Chondrocyte (in vitro differentiated cells): ENCODE data around the gene PRKD2. TPM values are rescaled to one million over a fixed set of nuclear protein-coding genes. Genes with fewer than 3 reads are reported as not detected.

Source experiments
- DNase-seq: peaks from one replicate; pipeline ENCODE4 v3.0.0; 2021; ENCODE audit warnings: mixed read lengths, low spot score
- H3K27ac Mint-ChIP-seq: one replicate; pipeline ENCODE4 v1.8.0; 2021; ENCODE audit warnings: mild to moderate bottlenecking, moderate library complexity, mixed read lengths; ENCODE audit not compliant: unreplicated experiment
- H3K27me3 Mint-ChIP-seq: 2 replicates; pipeline ENCODE4 v1.8.0; 2021; ENCODE audit warnings: low read depth, mixed read lengths
- H3K36me3 Mint-ChIP-seq: 2 replicates; pipeline ENCODE4 v1.8.0; 2021; ENCODE audit warnings: low read depth, mixed read lengths
- H3K4me1 Mint-ChIP-seq: 2 replicates; pipeline ENCODE4 v1.8.0; 2021; ENCODE audit warnings: low read depth, mild to moderate bottlenecking, mixed read lengths
- H3K4me3 Mint-ChIP-seq: one replicate; pipeline ENCODE4 v1.8.0; 2021; ENCODE audit warnings: mild to moderate bottlenecking, moderate library complexity, mixed read lengths; ENCODE audit not compliant: unreplicated experiment
- H3K9me3 Mint-ChIP-seq: 2 replicates; pipeline ENCODE4 v1.8.0; 2021; ENCODE audit warnings: low read depth, mixed read lengths
- CTCF ChIP-seq: fragments of 200-600 bp; sonication (generic); IDR thresholded peaks from 2 replicates; pipeline ENCODE4 v1.5.0; 2021; ENCODE audit warnings: antibody characterized with exemption, mild to moderate bottlenecking, moderate library complexity
- total RNA-seq: library from RNA; stranded (reverse); gene quantifications from 3 replicates; pipeline ENCODE4 v1.2.1, GENCODE V29; 2021

Gene PRKD2
- total RNA-seq, 1 donor from 2014 or later = 23.3 TPM

- Mint-ChIP-seq H3K27me3 (no peaks in the 10 kb centered on the region), H3K4me1 (peaks cover 37% of the 10 kb centered on the region), H3K36me3 (peaks cover 9% of the 10 kb centered on the region), H3K27ac (peak overlapping the region; percentile 18), H3K4me3 (no peak overlapping the region), H3K9me3 (no peaks in the 10 kb centered on the region)
- DNase-seq = no peak
- no peak for TF ChIP-seq CTCF
These were observed 22.4 kb upstream of the PRKD2 start for GRCh38 chr19:46739290-46739771.

GRCh38 chr19:46737761-46738171 is 20.9 kb upstream of the PRKD2 start:
- TF ChIP-seq CTCF = no peak
- no peak overlapping the region for H3K4me3 Mint-ChIP-seq
- no peaks in the 10 kb centered on the region for H3K27me3 Mint-ChIP-seq
- H3K9me3 Mint-ChIP-seq = no peaks in the 10 kb centered on the region
- H3K4me1 Mint-ChIP-seq = peaks cover 38% of the 10 kb centered on the region
- DNase-seq = no peak
- H3K27ac Mint-ChIP-seq = no peak overlapping the region
- peaks cover 14% of the 10 kb centered on the region for H3K36me3 Mint-ChIP-seq

GRCh38 chr19:46737298-46737654 is 20.4 kb upstream of the PRKD2 start:
- peaks cover 38% of the 10 kb centered on the region for H3K4me1 Mint-ChIP-seq
- TF ChIP-seq CTCF = no peak
- no peaks in the 10 kb centered on the region for H3K9me3 Mint-ChIP-seq
- no peak overlapping the region for H3K27ac Mint-ChIP-seq
- no peak overlapping the region for H3K4me3 Mint-ChIP-seq
- H3K36me3 Mint-ChIP-seq = peaks cover 14% of the 10 kb centered on the region
- DNase-seq = no peak
- no peaks in the 10 kb centered on the region for H3K27me3 Mint-ChIP-seq

GRCh38 chr19:46736531-46737297 is 19.8 kb upstream of the PRKD2 start:
- H3K27ac Mint-ChIP-seq = no peak overlapping the region
- peaks cover 38% of the 10 kb centered on the region for H3K4me1 Mint-ChIP-seq
- no peaks in the 10 kb centered on the region for H3K27me3 Mint-ChIP-seq
- TF ChIP-seq CTCF = no peak
- H3K9me3 Mint-ChIP-seq = no peaks in the 10 kb centered on the region
- no peak overlapping the region for H3K4me3 Mint-ChIP-seq
- peak; percentile 76 for DNase-seq
- peaks cover 14% of the 10 kb centered on the region for H3K36me3 Mint-ChIP-seq

GRCh38 chr19:46733690-46734292 is 16.9 kb upstream of the PRKD2 start:
- Mint-ChIP-seq H3K27ac (no peak overlapping the region), H3K27me3 (no peaks in the 10 kb centered on the region), H3K4me1 (peaks cover 34% of the 10 kb centered on the region), H3K4me3 (no peak overlapping the region), H3K9me3 (no peaks in the 10 kb centered on the region), H3K36me3 (peaks cover 18% of the 10 kb centered on the region)
- TF ChIP-seq CTCF = no peak
- no peak for DNase-seq
